ENCODE results near the gene CFAP299. TPM values are rescaled to one million over a fixed set of nuclear protein-coding genes. Genes with fewer than 3 reads are reported as not detected.

The CFAP299 gene
- total RNA-seq, 1 experiment from 2014 or later, result not detected

DNA sequence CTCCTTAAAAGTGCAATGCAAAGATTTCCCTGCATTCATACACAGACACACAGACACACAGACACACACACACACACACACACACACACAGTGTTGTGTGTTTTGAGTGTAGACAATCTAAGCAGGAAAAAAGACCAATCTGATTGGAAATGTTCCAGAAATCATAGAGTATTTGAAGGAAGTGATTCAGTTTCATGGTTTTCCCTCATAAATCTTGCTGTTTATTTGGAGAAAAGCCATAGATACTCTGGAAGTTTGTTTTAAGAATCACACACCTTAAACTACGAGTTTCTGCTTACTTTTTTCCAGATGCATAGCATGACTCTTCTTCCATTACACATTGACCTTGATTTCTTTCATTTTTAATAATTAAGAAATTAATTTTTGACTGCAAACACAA is 396.5 kb downstream of the CFAP299 start:
- Histone ChIP-seq H3K79me2 (ENCODE audit: insufficient read depth, low read length) (no peaks in the 10 kb centered on the region), H3K4me3 (replicated peaks in 1 of 2; ENCODE audit: low read depth in 1 of 2, low read length in 2 of 2) (no peak overlapping the region), H2AFZ (ENCODE audit: low read depth, low read length, poor library complexity, severe bottlenecking) (no peak overlapping the region), H3K9me3 (ENCODE audit: control insufficient read depth in 1 of 2, insufficient read depth in 1 of 2, low read depth in 1 of 2, low read length in 2 of 2) (no peaks in the 10 kb centered on the region), H3K36me3 (ENCODE audit: control insufficient read depth in 1 of 2, insufficient read depth in 2 of 2, low read length in 2 of 2) (no peaks in the 10 kb centered on the region), H3K27me3 (ENCODE audit: insufficient read depth, low read length) (no peaks in the 10 kb centered on the region; the same call in 1 of the 2 replicates), H3K4me1 (ENCODE audit: control insufficient read depth in 1 of 2, insufficient read depth in 2 of 2, low read length in 2 of 2) (no peaks in the 10 kb centered on the region), H3K9me2 (ENCODE audit: insufficient read depth) (no peaks in the 10 kb centered on the region), H3K4me2 (ENCODE audit: low read length) (no peak overlapping the region), H3K27ac (ENCODE audit: low read depth, low read length) (no peak overlapping the region), H4K20me1 (ENCODE audit: insufficient read depth) (no peaks in the 10 kb centered on the region), H3K9ac (ENCODE audit: low read length) (no peak overlapping the region)
- TF ChIP-seq, protein P1, sequence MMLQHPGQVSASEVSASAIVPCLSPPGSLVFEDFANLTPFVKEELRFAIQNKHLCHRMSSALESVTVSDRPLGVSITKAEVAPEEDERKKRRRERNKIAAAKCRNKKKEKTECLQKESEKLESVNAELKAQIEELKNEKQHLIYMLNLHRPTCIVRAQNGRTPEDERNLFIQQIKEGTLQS (IDR thresholded peaks at IDR 0.05), result no peak
- TF ChIP-seq ZFX (IDR thresholded peaks at IDR 0.05) (no peak), FOSL1 (IDR thresholded peaks at IDR 0.05; ENCODE audit: low read depth) (no peak), CEBPB (IDR thresholded peaks at IDR 0.05; ENCODE audit: low read depth) (no peak), JUND (IDR thresholded peaks at IDR 0.05) (no peak), EZH2 (IDR thresholded peaks at IDR 0.05) (no peak), EGR1 (IDR thresholded peaks at IDR 0.05; ENCODE audit: low read depth) (no peak), SRF (IDR thresholded peaks at IDR 0.05; ENCODE audit: low read depth) (no peak), ELF1 (IDR thresholded peaks at IDR 0.05; ENCODE audit: borderline replicate concordance, low read depth) (no peak), EZH2phosphoT487 (IDR thresholded peaks at IDR 0.05; ENCODE audit: borderline replicate concordance) (no peak), CBX3 (IDR thresholded peaks at IDR 0.05; ENCODE audit: low read depth) (no peak), RAD21 (IDR thresholded peaks at IDR 0.05; ENCODE audit: low read depth) (no peak), POLR2A (IDR thresholded peaks at IDR 0.05; ENCODE audit: borderline replicate concordance, extremely low read depth, insufficient read depth, insufficient read length) (no peak)
- TF ChIP-seq, protein P2, sequence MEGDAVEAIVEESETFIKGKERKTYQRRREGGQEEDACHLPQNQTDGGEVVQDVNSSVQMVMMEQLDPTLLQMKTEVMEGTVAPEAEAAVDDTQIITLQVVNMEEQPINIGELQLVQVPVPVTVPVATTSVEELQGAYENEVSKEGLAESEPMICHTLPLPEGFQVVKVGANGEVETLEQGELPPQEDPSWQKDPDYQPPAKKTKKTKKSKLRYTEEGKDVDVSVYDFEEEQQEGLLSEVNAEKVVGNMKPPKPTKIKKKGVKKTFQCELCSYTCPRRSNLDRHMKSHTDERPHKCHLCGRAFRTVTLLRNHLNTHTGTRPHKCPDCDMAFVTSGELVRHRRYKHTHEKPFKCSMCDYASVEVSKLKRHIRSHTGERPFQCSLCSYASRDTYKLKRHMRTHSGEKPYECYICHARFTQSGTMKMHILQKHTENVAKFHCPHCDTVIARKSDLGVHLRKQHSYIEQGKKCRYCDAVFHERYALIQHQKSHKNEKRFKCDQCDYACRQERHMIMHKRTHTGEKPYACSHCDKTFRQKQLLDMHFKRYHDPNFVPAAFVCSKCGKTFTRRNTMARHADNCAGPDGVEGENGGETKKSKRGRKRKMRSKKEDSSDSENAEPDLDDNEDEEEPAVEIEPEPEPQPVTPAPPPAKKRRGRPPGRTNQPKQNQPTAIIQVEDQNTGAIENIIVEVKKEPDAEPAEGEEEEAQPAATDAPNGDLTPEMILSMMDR (IDR thresholded peaks at IDR 0.05 in 2 of 3, conservative IDR thresholded peaks at IDR 0.05 in 1 of 3; ENCODE audit: borderline replicate concordance in 1 of 3, insufficient read depth in 1 of 3, low read depth in 2 of 3, low read length in 2 of 3), result no peak
- TF ChIP-seq, protein P3, sequence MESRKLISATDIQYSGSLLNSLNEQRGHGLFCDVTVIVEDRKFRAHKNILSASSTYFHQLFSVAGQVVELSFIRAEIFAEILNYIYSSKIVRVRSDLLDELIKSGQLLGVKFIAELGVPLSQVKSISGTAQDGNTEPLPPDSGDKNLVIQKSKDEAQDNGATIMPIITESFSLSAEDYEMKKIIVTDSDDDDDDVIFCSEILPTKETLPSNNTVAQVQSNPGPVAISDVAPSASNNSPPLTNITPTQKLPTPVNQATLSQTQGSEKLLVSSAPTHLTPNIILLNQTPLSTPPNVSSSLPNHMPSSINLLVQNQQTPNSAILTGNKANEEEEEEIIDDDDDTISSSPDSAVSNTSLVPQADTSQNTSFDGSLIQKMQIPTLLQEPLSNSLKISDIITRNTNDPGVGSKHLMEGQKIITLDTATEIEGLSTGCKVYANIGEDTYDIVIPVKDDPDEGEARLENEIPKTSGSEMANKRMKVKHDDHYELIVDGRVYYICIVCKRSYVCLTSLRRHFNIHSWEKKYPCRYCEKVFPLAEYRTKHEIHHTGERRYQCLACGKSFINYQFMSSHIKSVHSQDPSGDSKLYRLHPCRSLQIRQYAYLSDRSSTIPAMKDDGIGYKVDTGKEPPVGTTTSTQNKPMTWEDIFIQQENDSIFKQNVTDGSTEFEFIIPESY (IDR thresholded peaks at IDR 0.05; ENCODE audit: extremely low read depth, insufficient replicate concordance, low read length), result no peak
- CTCF ChIA-PET, result no interaction called here
- ATAC-seq, result no peak
- RAD21 ChIA-PET (ENCODE audit: low non-redundant PET in 1 of 2, low total read pairs in 2 of 2, uncharacterized antibody in 2 of 2, unreplicated experiment in 2 of 2), result no interaction called here
- no TSS peak for BruUV-seq (replicated peaks)
- POLR2A ChIA-PET, result no interaction called here
- DNase-seq (ENCODE audit: low read depth, low spot score), result no peak
- intact Hi-C loops (cut with micrococcal nuclease), result no loop called here

Data from HCT116 (cell line).